ENCODE data around the gene CDKL1. TPM values are rescaled to one million over a fixed set of nuclear protein-coding genes. Genes with fewer than 3 reads are reported as not detected.

The CDKL1 gene
- polyA plus RNA-seq (2011; rRNA removed) (2.5 and 7.3 TPM in 2 replicates), polyA minus RNA-seq (2011; rRNA and poly(A)+ RNA removed) (3.8 and 4.3 TPM in 2 replicates)

DNA sequence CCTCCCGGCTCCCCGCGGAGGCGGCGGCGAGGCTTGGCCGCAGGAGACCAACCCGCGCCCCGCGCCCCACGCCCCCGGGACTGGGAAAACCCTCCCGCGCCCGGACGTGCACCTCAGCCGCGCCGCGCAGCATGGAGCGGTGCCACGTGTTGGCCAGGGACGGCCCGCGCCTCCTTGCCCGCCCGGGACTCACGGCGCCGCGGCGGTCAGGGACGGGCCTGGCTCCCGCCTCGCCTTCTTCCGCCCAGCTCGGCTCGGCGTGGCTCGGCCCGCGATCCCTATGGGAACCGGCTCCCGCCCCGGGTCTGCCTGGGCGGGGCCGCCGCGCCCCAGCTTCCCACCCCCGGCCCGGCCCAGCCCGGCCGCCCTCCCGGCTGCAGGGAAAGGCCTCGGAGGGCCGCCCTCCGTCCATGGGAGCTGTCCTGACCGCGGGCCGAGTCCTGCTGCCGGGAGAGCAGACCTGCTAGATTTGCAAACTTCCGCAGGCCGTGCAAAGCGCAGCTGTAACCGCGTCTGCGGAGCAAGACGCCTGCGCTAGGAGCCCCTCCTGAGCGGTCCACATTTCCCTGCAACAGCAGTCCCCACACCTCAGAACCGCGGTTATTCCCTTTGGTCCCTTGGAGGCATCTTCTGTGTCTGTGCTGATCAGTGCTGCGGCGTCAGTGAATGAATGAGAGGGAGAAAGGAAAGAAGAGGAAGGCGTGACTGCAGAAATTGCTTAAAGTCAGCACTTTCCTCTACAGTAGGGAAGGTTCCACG, at the start of gene CDKL1:
CDKL1 (minus strand) TSS at position 251 of the 759 bp plus-strand sequence. CDS start 1,013 bp downstream, outside the sequence.
- POLR2A ChIA-PET = interaction anchor here (0.6 kb wide), 1 partner anchor 164 kb away, joined by 3 read pairs; no protein-coding TSS in a partner anchor
- Histone ChIP-seq H3K36me3 (ENCODE audit: control insufficient read depth, insufficient read depth, low read length) (no peaks in the 10 kb centered on the region), H3K27me3 (ENCODE audit: control insufficient read depth, insufficient read depth, low read length) (no peaks in the 10 kb centered on the region), H3K4me3 (ENCODE audit: low read depth, low read length) (peak within 1 kb of the TSS; percentile 54)
- CTCF ChIA-PET = interaction anchor here (1.0 to 1.4 kb wide), 4 partner anchors 10 to 81 kb away, joined by 3 to 5 read pairs (median 4); no protein-coding TSS in a partner anchor
- TF ChIP-seq, protein P1, sequence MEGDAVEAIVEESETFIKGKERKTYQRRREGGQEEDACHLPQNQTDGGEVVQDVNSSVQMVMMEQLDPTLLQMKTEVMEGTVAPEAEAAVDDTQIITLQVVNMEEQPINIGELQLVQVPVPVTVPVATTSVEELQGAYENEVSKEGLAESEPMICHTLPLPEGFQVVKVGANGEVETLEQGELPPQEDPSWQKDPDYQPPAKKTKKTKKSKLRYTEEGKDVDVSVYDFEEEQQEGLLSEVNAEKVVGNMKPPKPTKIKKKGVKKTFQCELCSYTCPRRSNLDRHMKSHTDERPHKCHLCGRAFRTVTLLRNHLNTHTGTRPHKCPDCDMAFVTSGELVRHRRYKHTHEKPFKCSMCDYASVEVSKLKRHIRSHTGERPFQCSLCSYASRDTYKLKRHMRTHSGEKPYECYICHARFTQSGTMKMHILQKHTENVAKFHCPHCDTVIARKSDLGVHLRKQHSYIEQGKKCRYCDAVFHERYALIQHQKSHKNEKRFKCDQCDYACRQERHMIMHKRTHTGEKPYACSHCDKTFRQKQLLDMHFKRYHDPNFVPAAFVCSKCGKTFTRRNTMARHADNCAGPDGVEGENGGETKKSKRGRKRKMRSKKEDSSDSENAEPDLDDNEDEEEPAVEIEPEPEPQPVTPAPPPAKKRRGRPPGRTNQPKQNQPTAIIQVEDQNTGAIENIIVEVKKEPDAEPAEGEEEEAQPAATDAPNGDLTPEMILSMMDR (IDR thresholded peaks at IDR 0.05; ENCODE audit: insufficient read depth, low read depth, low read length) = no peak
- DNase-seq (ENCODE audit: low read depth) = no peak

DNA sequence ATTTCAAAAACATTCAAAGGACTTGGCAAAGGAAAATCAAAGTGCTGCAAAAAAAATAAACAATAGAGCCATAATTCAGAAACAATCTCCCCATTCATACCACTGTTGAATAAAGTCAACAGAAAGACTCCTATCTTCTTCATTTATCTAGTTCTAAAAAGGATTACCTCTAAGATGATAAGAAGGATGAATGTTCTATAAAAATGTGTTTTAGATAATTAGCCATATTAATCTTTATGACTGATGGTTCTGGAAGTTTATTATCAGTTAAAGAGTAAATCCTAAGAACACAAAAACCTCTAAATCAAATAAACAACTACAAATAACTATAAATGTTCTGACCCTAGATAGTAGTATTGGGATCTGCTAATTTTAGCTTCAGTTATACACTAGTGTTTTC, 37.8 kb upstream of the CDKL1 start:
- TF ChIP-seq, protein P1 (IDR thresholded peaks at IDR 0.05; ENCODE audit: insufficient read depth, low read depth, low read length) = no peak
- Histone ChIP-seq H3K4me3 (ENCODE audit: low read depth, low read length) (no peak overlapping the region), H3K36me3 (ENCODE audit: control insufficient read depth, insufficient read depth, low read length) (peaks cover 4% of the 10 kb centered on the region), H3K27me3 (ENCODE audit: control insufficient read depth, insufficient read depth, low read length) (no peaks in the 10 kb centered on the region)
- POLR2A ChIA-PET = no interaction called here
- no peak for DNase-seq (ENCODE audit: low read depth)
- CTCF ChIA-PET = no interaction called here

DNA sequence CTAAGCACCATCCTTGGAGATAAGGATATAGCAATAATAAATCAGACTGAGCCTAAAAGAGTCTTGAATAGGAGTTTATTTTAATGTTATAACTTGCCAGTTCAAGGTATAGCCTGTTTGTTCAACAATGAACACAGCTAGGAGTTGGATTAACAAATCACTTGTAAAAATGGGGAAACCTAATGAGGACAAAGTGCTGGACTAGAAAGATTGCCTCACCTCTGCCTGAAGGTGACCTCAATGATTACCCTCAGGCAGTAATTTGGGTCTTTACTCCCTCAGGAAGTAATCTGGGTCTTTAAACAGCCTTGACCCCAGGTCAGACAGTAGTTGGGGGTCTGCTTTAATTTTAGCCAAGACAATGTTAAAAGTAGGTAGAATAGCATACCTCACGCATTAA, 35.5 kb upstream of the CDKL1 start:
- POLR2A ChIA-PET = no interaction called here
- Histone ChIP-seq H3K4me3 (ENCODE audit: low read depth, low read length) (no peak overlapping the region), H3K36me3 (ENCODE audit: control insufficient read depth, insufficient read depth, low read length) (peaks cover 4% of the 10 kb centered on the region), H3K27me3 (ENCODE audit: control insufficient read depth, insufficient read depth, low read length) (no peaks in the 10 kb centered on the region)
- TF ChIP-seq, protein P1 (IDR thresholded peaks at IDR 0.05; ENCODE audit: insufficient read depth, low read depth, low read length) = no peak
- CTCF ChIA-PET = interaction anchor here (0.5 to 0.6 kb wide), 2 partner anchors 115 to 607 kb away, joined by 3 read pairs; no protein-coding TSS in a partner anchor
- DNase-seq (ENCODE audit: low read depth) = no peak

DNA sequence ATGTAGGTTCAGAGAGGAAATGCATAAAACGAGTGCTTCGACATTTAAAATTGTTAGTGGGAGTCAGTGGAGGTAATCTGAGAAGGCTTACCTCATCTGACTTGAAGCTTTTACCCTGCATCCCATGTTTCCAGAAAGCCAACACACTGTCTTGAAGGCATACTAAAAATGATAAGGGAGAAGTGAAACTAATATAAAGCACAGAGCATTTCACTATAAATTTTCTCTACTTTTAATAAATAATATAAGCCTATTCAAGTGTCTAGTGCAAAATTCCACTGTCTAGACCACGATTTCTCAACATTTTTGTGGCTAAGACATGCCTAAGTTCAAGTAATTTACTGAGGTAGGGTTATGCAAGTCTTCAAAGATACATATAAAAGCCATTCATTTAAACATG, 29.1 kb upstream of the CDKL1 start:
- ChIA-PET CTCF (interaction anchor here (1.0 to 1.7 kb wide), 3 partner anchors 14 to 105 kb away, joined by 3 to 5 read pairs (median 4); no protein-coding TSS in a partner anchor), POLR2A (no interaction called here)
- no peak overlapping the region for H3K4me3 ChIP-seq (ENCODE audit: low read depth, low read length)
- peak; percentile 40 for DNase-seq (ENCODE audit: low read depth)
- TF ChIP-seq, protein P1 (IDR thresholded peaks at IDR 0.05; ENCODE audit: insufficient read depth, low read depth, low read length) = no peak
- peaks cover 6% of the 10 kb centered on the region for H3K36me3 ChIP-seq (ENCODE audit: control insufficient read depth, insufficient read depth, low read length)
- H3K27me3 ChIP-seq (ENCODE audit: control insufficient read depth, insufficient read depth, low read length) = no peaks in the 10 kb centered on the region

DNA sequence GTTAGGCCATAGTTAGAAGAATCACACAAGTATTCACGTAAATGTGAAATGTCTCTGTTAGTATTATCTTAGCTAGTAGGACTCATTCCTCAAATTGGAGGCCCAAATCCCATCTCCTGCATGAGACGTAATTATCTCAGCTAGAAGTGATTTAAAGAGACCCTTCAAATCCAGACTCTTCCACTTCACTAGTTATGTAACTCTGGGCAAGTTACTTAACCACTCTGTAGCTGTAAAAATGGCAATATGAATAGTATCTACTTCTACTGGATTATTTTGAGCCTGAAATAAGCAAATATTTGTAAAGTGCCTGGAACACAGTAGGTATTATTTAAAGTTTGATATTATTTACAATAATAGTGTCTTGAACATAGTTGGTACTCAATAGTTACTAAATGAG, 28.4 kb upstream of the CDKL1 start:
- TF ChIP-seq, protein P1 (IDR thresholded peaks at IDR 0.05; ENCODE audit: insufficient read depth, low read depth, low read length) = no peak
- no peak overlapping the region for H3K4me3 ChIP-seq (ENCODE audit: low read depth, low read length)
- peaks cover 6% of the 10 kb centered on the region for H3K36me3 ChIP-seq (ENCODE audit: control insufficient read depth, insufficient read depth, low read length)
- no peak for DNase-seq (ENCODE audit: low read depth)
- CTCF ChIA-PET = interaction anchor here (0.9 to 1.7 kb wide), 4 partner anchors 13 to 107 kb away, joined by 3 to 5 read pairs (median 4); partner anchors contain the start of gene MAP4K5
- no peaks in the 10 kb centered on the region for H3K27me3 ChIP-seq (ENCODE audit: control insufficient read depth, insufficient read depth, low read length)
- POLR2A ChIA-PET = no interaction called here
